ENCODE results near the gene CARMIL1.

The CARMIL1 gene

GRCh38 chr6:25660512-25660911, 381.3 kb downstream of the CARMIL1 start:
- no peaks in the 10 kb centered on the region for H3K9me3 ChIP-seq (ENCODE audit: insufficient read depth, low read length)
- TF ChIP-seq CTCF (IDR thresholded peaks at IDR 0.05; ENCODE audit: low read depth, low read length) (no peak), EZH2phosphoT487 (IDR thresholded peaks at IDR 0.05; ENCODE audit: low read depth) (no peak)
- no peak overlapping the region for H3K4me2 ChIP-seq (ENCODE audit: low read length)
- H3K79me2 ChIP-seq (ENCODE audit: low read length): no peaks in the 10 kb centered on the region
- H3K27me3 ChIP-seq (ENCODE audit: low read depth, low read length): no peaks in the 10 kb centered on the region
- no peaks in the 10 kb centered on the region for H4K20me1 ChIP-seq (ENCODE audit: insufficient read depth, low read length)
- no peak overlapping the region for H3K4me3 ChIP-seq (ENCODE audit: low read length)
- no peak overlapping the region for H2AFZ ChIP-seq (ENCODE audit: low read depth, low read length)
- no peak overlapping the region for H3K27ac ChIP-seq (ENCODE audit: low read length)
- H3K4me1 ChIP-seq (ENCODE audit: low read length): no peaks in the 10 kb centered on the region
- H3K36me3 ChIP-seq (replicated peaks; ENCODE audit: low read depth, low read length): no peaks in the 10 kb centered on the region
- H3K9ac ChIP-seq (ENCODE audit: low read length): no peak overlapping the region

GRCh38 chr6:25661129-25661779, 382.1 kb downstream of the CARMIL1 start:
- no peak overlapping the region for H3K27ac ChIP-seq (ENCODE audit: low read length)
- H3K36me3 ChIP-seq (replicated peaks; ENCODE audit: low read depth, low read length): no peaks in the 10 kb centered on the region
- H3K4me2 ChIP-seq (ENCODE audit: low read length): no peak overlapping the region
- no peak overlapping the region for H3K4me3 ChIP-seq (ENCODE audit: low read length)
- H3K27me3 ChIP-seq (ENCODE audit: low read depth, low read length): no peaks in the 10 kb centered on the region
- H3K4me1 ChIP-seq (ENCODE audit: low read length): no peaks in the 10 kb centered on the region
- no peak for TF ChIP-seq EZH2phosphoT487 (IDR thresholded peaks at IDR 0.05; ENCODE audit: low read depth)
- TF ChIP-seq CTCF (IDR thresholded peaks at IDR 0.05; ENCODE audit: low read depth, low read length): no peak
- H3K9ac ChIP-seq (ENCODE audit: low read length): no peak overlapping the region
- no peaks in the 10 kb centered on the region for H4K20me1 ChIP-seq (ENCODE audit: insufficient read depth, low read length)
- no peaks in the 10 kb centered on the region for H3K9me3 ChIP-seq (ENCODE audit: insufficient read depth, low read length)
- no peak overlapping the region for H2AFZ ChIP-seq (ENCODE audit: low read depth, low read length)
- no peaks in the 10 kb centered on the region for H3K79me2 ChIP-seq (ENCODE audit: low read length)

- Histone ChIP-seq H2AFZ (ENCODE audit: low read depth, low read length) (no peak overlapping the region), H3K36me3 (replicated peaks; ENCODE audit: low read depth, low read length) (no peaks in the 10 kb centered on the region), H3K4me3 (ENCODE audit: low read length) (no peak overlapping the region), H3K4me1 (ENCODE audit: low read length) (no peaks in the 10 kb centered on the region), H3K27ac (ENCODE audit: low read length) (no peak overlapping the region), H3K4me2 (ENCODE audit: low read length) (no peak overlapping the region), H3K79me2 (ENCODE audit: low read length) (no peaks in the 10 kb centered on the region), H3K9ac (ENCODE audit: low read length) (no peak overlapping the region), H3K9me3 (ENCODE audit: insufficient read depth, low read length) (no peaks in the 10 kb centered on the region), H3K27me3 (ENCODE audit: low read depth, low read length) (no peaks in the 10 kb centered on the region), H4K20me1 (ENCODE audit: insufficient read depth, low read length) (no peaks in the 10 kb centered on the region)
- TF ChIP-seq CTCF (IDR thresholded peaks at IDR 0.05; ENCODE audit: low read depth, low read length): no peak
- no peak for TF ChIP-seq EZH2phosphoT487 (IDR thresholded peaks at IDR 0.05; ENCODE audit: low read depth)
These were observed 386.3 kb downstream of the CARMIL1 start for GRCh38 chr6:25665455-25665854.

GRCh38 chr6:25669413-25669812, 390.2 kb downstream of the CARMIL1 start:
- no peaks in the 10 kb centered on the region for H3K79me2 ChIP-seq (ENCODE audit: low read length)
- no peak overlapping the region for H3K4me2 ChIP-seq (ENCODE audit: low read length)
- no peak overlapping the region for H2AFZ ChIP-seq (ENCODE audit: low read depth, low read length)
- no peaks in the 10 kb centered on the region for H3K4me1 ChIP-seq (ENCODE audit: low read length)
- no peak overlapping the region for H3K4me3 ChIP-seq (ENCODE audit: low read length)
- TF ChIP-seq CTCF (IDR thresholded peaks at IDR 0.05; ENCODE audit: low read depth, low read length) (no peak), EZH2phosphoT487 (IDR thresholded peaks at IDR 0.05; ENCODE audit: low read depth) (no peak)
- no peaks in the 10 kb centered on the region for H4K20me1 ChIP-seq (ENCODE audit: insufficient read depth, low read length)
- no peaks in the 10 kb centered on the region for H3K9me3 ChIP-seq (ENCODE audit: insufficient read depth, low read length)
- H3K27ac ChIP-seq (ENCODE audit: low read length): no peak overlapping the region
- no peaks in the 10 kb centered on the region for H3K27me3 ChIP-seq (ENCODE audit: low read depth, low read length)
- no peaks in the 10 kb centered on the region for H3K36me3 ChIP-seq (replicated peaks; ENCODE audit: low read depth, low read length)
- no peak overlapping the region for H3K9ac ChIP-seq (ENCODE audit: low read length)
